Stimulated activated CD4-positive, alpha-beta T cell treated with anti-CD3 and anti-CD28 coated beads, Interleukin-4, amount 100 ng/mL, for 24 hours (primary cell): ENCODE measurements around the gene HIP1.
"Not testable (repeated sequence)": the region's sequence is repeated elsewhere in the genome, so short reads cannot be mapped to it uniquely, and the experiment has no call there.

ENCODE experiments used
- DNase-seq: peaks from one replicate; pipeline ENCODE4 v3.0.0-alpha.2; 2020

HIP1 gene

DNA sequence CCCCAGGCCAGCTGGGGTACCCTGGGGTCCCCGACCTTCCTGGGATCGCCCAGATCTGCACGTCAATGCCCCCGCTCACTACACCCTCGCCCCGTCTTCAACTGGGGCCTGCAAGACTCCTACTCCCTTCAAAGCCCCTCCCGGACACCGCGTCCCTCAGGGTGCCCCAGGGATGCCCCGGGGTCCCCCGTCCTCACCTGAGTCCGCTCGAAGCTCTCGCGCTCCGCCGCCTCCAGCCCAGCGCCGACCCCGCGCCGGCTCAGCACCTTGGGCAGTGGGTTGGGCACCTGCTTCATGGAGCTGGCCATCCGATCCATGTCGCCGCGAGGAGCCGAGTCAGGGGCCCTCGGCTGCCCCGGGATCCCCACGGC, at the start of gene HIP1:
TSS of gene HIP1 (minus strand) at position 338 of the 371 bp plus-strand sequence. CDS start at position 317, 21 bp downstream.
- no peak for DNase-seq

- not testable (repeated sequence) for DNase-seq
These were observed 49.6 kb upstream of the HIP1 start for GRCh38 chr7:75788154-75788847.

GRCh38 chr7:75783058-75783457, 44.3 kb upstream of the HIP1 start:
- not testable (repeated sequence) for DNase-seq

DNA sequence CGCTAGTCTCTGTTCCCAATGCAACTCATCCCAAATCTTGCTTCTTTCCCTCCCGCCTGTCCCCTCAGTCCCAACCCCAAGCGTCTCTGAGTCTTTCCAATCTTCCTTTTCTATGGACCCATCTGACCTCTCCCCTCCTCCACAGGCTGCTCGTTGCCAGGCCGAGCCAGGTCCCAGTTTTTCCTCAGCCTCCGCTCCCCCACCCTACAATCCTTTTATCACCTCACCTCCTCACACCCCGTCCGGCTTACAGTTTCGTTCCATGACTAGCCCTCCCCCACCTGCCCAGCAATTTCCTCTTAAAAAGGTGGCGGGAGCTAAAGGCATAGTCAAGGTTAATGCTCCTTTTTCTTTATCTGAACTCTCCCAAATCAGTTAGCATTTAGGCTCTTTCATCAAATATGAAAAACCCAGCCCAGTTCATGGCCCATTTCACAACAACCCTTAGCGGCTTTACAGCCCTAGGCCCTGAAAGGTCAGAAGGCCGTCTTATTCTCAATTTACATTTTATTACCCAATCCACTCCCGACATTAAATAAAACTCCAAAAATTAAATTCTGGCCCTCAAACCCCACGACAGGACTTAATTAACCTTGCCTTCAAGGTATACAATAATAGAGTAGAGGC, 42.0 kb upstream of the HIP1 start:
- DNase-seq: not testable (repeated sequence)

- DNase-seq: not testable (repeated sequence)
These were observed 40.8 kb upstream of the HIP1 start for GRCh38 chr7:75779516-75779915.

DNA sequence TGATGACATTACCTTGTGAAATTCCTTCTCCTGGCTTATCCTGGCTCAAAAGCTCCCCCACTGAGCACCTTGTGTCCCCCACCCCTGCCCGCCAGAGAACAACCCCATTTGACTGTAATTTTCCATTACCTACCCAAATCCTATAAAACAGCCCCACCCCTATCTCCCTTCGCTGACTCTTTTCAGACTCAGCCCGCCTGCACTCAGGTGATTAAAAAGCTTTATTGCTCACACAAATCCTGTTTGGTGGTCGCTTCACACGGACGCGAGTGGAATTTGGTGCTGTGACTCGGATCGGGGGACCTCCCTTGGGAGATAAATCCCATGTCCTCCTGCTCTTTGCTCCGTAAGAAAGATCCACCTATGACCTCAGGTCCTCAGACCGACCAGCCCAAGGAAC, 40.3 kb upstream of the HIP1 start:
- DNase-seq: not testable (repeated sequence)

- peak; percentile 68 for DNase-seq
These were observed 37.7 kb upstream of the HIP1 start for GRCh38 chr7:75776295-75776971.

GRCh38 chr7:75773958-75774357, 35.2 kb upstream of the HIP1 start:
- not testable (repeated sequence) for DNase-seq

GRCh38 chr7:75772081-75773077, 33.6 kb upstream of the HIP1 start, which contains the start of gene CCL26:
Gene CCL26 (minus strand): TSS chr7:75772211. CDS start chr7:75772176, 35 bp downstream.
- no peak for DNase-seq

GRCh38 chr7:75771224-75771623, 32.5 kb upstream of the HIP1 start:
- no peak for DNase-seq

DNA sequence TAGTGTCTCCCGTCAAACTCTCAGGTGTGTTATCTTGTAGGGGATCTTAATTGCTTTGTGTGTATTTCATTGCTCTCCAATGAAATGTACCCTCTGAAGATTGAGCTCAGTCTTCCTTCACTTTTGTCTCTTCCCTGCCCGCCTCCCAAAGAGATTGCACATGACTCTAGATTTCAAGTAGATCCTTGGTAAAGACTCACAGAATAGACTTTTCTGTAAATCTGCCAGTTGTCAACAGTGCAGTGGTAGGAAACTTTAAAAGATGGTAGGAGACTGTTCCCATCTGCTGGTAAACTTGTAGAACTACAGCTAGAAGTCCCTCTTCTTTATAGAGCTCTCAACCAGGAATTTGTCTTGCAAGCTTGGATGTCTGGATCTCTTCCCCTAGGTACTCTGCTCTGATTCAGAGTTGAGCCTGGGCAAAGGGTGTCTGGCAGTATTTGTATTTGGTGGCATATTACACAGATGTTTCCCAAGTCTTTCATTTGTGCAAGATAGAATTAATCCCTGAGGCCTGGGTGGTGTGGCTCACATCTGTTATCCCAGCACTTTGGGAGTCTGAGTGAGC, 23.7 kb upstream of the HIP1 start:
- DNase-seq: no peak

DNA sequence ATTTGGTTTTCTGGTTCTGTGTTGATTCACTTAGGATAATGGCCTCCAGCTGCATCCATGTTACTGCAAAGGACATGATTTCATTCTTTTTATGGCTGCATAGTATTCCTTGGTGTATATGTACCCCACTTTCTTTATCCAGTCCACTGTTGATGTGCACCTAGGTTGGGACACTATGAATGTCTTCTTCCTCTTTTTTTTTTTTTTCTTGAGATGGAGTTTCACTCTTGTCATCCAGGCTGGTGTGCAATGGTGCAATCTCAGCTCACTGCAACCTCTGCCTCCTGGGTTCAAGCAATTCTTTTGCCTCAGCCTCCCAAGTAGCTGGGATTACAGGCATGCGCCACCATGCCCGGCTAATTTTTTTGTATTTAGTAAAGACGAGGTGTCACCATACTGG, 23.1 kb upstream of the HIP1 start:
- DNase-seq: not testable (repeated sequence)

- DNase-seq: no peak
These were observed 19.8 kb upstream of the HIP1 start for GRCh38 chr7:75758491-75758890.

- no peak for DNase-seq
These were observed 19.1 kb upstream of the HIP1 start for GRCh38 chr7:75757860-75758259.

DNA sequence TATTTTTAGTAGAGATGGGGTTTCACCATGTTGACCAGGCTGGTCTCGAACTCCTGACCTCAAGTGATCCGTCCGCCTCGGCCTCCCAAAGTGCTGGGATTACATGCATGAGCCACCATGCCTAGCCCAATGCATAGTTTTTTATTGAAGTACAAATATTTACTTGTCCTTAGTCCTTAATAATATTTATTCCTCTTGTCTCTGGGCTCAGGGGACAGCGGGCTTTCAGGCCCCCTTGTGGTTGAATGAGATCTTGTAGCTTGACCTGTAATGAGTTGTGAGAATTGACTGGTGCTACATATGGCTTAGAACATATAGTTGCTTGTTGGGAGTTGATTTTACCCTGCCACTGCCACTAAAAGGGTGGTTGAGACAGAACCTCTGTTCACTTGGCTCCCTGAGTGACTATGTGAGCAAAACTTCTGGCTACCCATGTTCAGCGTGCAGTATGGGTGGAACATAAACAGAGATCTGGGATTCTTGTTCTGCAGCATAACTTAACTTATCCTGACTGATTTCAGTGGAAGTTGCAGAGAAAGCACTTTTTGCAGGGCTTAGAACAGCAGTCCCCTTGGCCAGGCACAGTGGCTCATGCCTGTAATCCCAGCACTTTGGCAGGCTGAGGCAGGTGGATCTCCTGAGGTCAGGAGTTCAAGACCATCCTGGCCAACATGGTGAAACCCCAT, 18.4 kb upstream of the HIP1 start:
- DNase-seq: no peak

GRCh38 chr7:75756206-75756990, 17.7 kb upstream of the HIP1 start:
- no peak for DNase-seq

GRCh38 chr7:75743455-75743859, 4.7 kb upstream of the HIP1 start:
- no peak for DNase-seq

GRCh38 chr7:75740846-75741497, 2.2 kb upstream of the HIP1 start:
- no peak for DNase-seq

GRCh38 chr7:75739796-75740672, 1.3 kb upstream of the HIP1 start:
- DNase-seq: no peak
